Jurkat, Clone E6-1 (cell line): ENCODE measurements around the gene GREB1.
"Not testable (repeated sequence)": the region's sequence is repeated elsewhere in the genome, so short reads cannot be mapped to it uniquely, and the experiment has no call there.

ENCODE experiments used
- DNase-seq: peaks from one replicate; pipeline ENCODE4 v3.0.0-alpha.2; 2011; ENCODE audit warnings: low read depth, low spot score
- H3K4me3 ChIP-seq: 2 replicates; pipeline ENCODE4 v1.5.1; 2011; ENCODE audit warnings: mild to moderate bottlenecking, low read length, control low read depth, moderate library complexity

Gene GREB1

DNA sequence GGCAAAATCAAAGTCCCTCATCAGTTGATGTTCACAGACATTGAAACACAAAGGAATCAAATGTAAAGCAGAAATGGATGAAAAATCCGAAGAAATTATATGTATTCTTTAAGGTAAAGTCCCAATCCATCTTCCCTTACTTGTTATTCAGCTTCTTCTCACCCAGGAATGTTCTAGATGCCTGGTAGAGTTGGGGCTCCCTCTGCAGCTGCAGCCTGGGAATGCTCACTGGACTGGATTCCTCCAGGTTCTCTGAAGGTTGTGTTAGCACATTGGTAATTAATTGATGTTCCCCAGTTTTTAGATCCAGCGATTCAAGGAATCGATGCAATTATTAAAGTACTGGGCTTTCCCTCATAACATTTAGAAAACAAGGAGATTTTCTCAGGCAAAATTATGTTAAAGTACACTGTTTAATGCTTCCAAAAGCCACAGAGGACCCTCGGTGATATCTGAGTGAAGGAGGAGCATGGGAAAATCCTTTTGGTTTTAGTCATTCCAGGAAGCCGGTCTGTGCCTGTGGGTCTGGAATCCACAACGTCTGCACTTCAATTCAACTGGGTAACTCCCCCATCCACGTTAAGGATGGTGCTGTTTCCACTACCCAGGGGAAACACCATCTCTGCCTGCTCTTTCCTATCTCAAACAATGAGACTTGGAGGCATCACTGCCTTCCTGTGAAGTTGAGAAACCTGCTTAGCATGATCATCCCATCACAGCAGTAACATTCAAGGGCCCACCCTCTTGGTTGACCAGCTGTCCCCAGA is 114.2 kb downstream of the GREB1 start:
- no peak for DNase-seq
- no peak overlapping the region for H3K4me3 ChIP-seq

DNA sequence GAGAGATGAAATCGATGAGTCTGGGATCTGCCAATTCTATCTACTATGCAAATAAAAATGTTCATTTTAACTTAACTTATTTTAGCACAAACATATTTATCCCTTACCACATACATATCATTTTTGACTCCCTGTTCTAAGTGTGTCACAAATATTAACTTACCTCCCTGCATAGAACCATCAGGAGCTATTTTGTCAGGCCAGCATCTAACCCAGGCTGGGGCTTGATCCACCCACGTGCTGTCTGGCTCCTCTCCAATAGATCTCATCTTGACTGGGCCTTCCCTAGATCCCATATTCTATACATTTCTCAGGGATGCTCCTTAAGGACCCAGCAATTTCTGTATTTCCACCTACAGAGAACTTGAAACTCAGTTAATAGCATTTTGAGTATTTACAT is 115.2 kb downstream of the GREB1 start:
- no peak for DNase-seq
- no peak overlapping the region for H3K4me3 ChIP-seq

DNA sequence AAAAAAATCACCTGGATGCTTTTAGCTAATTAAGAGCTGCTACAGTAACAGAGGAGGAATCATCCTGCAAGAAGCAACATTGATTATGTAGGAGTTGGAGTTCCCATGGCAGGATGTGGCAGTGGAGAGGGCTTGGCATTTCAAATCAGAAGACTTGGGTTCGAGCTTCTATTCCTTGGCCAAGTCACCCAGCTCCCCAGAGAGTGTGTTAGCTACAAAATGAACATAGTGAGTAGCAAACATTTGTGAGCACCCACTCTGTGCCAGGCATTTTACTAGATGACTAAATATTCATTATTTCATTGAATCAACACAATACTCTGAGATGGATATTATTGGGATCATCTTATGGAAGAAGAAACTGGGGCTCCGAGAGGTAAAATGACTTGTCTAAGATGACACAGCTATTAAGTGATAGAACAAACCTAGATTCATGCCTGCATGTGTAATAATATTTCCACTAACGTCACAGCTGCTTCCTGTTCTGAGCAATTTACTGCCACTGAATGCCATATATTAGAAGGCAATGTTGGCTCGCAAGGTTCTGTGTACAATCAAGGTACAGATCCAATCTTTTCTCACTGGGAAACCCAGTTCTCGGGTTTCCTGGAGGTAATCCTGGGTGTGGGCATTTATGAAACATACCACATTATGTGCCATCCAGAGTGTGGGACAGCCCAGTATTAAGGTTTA is 118.2 kb downstream of the GREB1 start:
- DNase-seq = no peak
- H3K4me3 ChIP-seq = no peak overlapping the region

DNA sequence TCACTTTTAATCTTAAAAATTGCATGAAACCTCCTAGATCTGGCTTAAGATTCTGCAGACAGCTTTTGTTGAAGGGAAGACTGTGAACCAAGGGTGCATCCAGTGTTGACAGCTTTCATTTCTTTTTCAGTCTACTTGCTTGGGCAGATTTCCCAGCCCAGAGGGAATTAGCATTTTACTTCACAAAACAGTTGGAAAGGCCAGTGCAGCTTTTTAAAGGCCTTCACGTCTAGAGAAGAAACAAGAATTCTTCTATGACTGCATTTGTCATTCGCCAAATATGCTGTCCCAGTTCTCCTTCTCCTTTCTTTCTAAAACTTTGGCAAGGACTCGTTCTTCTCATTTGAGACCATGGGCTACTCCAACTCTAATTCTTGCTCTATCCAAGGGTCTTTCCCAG is 118.7 kb downstream of the GREB1 start:
- H3K4me3 ChIP-seq = no peak overlapping the region
- DNase-seq = no peak

DNA sequence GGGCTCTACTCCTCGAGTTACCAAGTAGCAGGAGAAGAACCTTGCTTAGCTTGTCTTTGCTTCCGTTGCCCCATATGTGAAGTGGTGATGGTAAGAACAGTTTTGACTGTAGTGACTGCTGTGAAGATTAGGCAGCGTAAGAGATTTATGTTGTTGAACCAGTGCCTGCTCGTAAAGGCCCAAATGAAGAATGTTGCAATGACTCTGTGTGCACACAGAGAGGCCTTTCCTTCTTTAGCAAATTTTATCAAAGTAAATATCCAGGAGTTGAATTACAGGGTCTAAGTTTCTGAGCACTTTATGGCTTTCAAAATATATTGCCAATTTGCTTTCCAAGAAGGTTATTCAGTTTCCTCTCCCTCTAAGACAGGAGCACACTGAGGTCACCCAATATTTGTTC is 121.7 kb downstream of the GREB1 start:
- no peak for DNase-seq
- no peak overlapping the region for H3K4me3 ChIP-seq

DNA sequence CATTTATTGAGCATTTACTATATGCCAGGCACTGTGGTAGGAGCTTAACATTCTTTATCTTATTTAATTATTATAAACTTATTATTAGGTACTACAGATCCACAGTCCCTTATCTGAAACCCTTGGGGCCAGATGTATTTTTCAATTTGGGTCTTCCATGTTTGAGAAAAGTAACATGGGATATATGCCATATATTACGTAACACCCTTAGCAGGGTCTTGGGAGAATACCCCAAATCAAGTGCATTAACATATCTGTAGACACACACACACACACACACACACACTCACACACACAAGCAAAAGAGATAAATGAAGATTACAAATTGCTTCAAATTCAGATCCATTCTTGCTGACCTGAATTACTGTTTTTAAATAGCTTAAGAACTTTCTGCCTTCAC is 122.4 kb downstream of the GREB1 start:
- no peak overlapping the region for H3K4me3 ChIP-seq
- no peak for DNase-seq

DNA sequence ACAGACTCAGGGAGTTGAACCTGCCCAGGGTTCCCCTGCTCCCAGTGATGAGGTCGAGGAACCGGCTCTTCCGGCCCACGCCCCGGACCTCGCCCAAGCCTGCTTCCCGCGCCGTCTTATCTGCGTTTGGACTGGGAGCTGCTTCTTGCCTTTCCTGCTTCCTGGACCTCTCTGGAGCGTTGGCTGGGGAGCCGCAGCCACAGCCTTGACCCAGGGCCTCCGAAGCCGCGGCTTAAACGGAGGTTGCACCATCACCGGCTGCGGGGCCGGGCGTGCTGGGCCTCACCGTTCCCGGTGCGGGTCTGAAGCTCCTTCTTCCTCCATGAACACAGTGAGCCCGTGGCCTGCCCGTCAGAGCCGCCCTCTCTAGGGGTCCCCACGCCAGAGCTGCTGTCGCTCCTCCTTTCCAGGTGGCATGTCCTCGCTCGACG is 122.8 kb downstream of the GREB1 start:
- no peak overlapping the region for H3K4me3 ChIP-seq
- no peak for DNase-seq

DNA sequence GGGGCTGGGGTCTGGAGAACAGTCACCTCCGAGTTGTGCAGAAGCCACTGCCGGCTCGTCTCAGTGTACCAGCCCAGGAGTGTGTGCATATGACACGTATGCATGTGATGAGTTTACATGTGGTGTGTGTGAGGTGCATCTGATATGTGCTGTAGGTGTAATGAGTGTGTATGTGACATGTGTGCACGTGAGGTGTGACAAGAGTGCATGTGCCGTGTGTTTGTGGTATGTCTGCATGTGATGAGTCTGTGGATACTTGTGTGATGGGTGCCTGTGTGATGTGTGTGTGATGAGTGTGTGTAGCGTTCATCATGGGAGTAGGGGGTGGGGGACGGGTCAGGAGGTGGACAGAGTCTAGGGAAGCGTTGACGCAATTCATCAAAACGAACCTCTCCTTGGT is 123.3 kb downstream of the GREB1 start:
- H3K4me3 ChIP-seq = no peak overlapping the region

DNA sequence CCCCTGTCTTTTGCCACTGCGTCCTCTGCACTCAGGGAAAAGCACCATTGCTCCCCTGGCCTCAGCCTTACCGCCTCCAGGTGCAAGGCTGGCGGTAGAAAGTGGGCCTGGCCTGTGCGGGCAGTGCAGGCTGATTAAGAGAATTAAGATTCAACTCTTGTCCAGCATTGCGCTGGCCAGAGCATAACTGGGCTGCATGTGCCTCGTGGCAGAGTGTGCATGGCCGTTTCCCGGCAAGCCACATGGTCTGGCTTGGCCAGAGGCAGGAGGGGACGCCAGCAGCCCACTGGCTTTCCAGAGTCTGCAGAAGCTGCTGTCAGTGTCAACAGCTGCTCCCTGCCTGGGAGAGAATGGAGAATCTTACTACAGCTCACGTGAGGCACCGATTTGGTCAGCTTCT is 123.8 kb downstream of the GREB1 start:
- DNase-seq = no peak
- H3K4me3 ChIP-seq = no peak overlapping the region

More for the DNA sequence above, 123.3 kb downstream of the GREB1 start:
- no peak for DNase-seq

DNA sequence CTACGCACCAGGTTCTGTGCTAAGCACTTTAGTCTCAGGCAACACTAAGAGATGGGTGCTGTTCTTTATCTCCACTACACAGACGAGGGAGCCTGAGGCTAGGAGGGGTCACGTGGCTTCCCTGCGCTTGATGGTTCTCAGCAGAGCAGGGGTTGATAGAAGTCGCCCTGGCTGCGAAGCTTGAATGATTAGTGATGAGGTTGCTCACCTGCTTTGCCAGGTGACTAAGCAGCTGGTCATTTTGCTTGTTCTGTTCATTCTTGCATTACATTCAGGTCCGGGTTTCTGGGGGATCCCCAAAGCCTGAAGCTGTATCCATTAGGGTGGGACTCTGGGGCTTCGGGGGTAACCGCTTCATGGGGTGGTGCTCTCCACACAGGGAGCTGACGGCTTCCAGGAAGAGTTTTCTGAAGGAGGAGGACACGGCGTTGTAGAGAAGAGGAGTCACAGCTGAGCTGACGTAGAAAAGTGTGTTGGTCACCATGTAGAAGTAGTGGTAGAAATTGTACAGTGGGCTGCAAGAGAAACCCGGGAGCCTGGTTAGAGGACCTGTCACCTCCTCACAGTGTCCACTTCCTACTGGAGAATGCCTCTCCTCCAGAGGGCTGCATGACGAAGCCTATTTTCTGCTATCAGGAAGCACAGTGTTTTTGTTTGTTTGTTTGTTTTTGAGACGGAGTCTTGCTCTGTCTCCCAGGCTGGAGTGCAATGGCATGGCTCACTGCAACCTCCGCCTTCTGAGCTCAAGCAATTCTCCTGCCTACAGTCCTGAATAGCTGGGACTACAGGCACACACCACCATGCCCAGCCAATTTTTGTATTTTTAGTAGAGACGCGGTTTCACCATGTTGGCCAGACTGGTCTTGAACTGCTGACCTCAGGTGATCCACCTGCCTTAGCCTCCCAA is 124.6 kb downstream of the GREB1 start:
- no peak overlapping the region for H3K4me3 ChIP-seq
- DNase-seq = no peak

DNA sequence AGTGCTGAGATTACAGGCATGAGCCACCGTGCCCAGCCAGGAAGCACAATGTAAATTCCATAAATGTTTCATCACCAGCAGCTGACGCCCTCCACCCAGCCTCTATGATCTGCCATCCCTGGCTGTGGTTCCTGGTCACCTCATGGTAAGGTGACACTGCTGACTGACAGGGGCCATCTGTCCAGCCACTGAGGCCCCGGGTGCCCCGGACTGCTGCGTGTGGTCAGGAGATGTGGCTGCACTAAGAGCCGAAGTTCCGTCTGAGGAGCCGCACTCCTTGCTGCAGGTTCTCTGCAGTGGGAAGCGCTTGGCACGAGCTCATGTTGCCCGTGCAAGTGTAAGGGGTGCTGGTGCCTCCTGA is 125.2 kb downstream of the GREB1 start:
- DNase-seq = no peak
- H3K4me3 ChIP-seq = no peak overlapping the region

DNA sequence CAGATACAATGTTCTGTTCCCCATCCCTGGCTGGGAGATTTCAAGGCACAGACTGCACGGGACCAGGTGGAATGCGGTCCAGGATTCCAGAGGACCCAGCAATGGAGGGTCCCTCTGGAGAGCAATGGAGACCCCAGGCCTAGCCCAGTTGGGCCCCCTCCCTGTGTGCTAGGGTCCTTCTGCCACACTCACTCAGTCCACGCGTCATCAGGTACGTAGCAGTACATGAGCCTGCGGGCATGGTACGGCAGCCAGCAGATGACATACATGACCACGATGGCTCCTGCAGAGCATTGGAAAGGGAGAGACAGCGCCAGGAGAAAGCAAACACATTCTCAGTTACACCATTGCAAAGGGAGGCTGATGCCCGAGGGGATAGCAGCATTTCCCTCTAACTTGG is 126.0 kb downstream of the GREB1 start:
- DNase-seq = no peak
- H3K4me3 ChIP-seq = no peak overlapping the region

DNA sequence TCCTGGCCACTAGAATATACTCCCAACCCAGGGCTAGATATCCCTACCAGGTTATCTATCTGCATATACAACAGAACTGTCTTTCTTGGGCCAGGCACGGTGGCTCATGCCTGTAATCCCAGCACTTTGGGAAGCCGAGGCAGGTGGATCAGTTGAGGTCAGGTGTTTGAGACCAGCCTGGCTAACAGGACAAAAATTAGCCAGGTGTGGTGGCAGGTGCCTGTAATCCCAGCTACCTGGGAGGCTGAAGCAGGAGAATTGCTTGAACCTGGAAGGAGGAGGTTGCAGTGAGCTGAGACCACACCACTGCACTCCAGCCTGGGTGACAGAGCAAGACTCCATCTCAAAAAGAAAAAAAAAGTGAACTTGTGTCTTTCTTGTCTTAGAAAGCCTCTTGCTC is 126.6 kb downstream of the GREB1 start:
- DNase-seq, H3K4me3 ChIP-seq: not testable (repeated sequence)

DNA sequence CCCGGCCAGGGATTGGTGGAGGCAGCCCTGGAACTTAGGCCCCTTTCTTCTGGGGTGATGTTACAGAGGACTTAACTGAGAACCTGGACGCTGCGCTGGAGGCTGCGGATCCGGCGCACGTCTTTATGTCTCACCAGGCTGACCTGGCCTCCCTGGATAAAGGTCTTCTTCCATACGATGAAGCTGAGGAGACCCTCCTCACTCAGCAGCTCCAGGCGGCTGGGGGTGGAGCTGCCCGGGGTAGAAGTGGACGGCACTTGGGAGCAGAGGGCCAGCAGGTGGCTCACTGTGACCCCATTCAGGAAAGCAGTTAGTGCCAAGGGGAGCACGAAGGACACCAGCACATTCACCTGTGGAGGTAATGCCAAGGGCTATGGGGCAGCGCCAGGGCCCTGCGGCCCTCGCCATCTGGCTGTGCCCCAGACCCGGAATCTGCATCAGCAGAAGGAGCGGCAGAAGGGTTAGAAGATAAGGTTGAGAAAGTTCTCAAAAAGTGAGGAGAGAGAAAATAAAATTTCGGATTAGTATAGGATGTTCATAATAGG is 128.1 kb downstream of the GREB1 start:
- DNase-seq = no peak
- no peak overlapping the region for H3K4me3 ChIP-seq

DNA sequence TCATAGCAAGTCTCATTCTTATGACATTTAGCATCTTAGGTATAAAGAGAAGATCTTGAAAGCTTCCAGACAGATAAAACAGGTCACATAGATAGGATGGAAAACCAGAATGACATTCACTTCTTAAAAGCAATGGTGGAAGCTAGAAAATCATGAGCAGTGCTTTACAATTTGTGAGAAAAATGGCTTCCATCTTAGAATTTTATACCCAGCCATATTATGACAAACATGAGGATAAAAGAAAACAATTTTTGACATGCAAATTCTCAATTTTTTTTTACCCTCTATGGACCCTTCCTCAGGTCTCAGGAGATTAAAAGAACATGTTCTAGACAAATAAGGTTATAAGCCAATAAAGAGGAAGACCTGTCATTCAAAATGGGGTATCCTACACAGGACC is 129.0 kb downstream of the GREB1 start:
- DNase-seq = no peak
- no peak overlapping the region for H3K4me3 ChIP-seq

DNA sequence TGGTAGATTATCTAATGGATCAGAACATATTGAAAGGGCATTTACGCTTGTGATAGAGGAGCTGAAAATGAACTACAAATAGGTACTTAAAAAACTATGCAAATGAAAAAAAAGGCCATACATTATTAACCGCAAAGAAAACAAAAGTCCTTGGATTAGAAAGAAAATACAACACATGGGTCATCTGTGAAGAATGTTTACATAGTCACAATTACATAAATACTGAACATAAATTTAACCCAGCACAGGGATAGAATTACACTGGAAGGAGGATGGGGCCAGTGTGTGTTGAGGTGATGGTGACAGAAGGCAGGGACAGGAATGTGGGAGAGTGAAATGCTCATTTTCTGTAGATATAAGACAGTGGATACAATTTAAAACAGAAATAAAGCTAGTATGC is 129.6 kb downstream of the GREB1 start:
- DNase-seq = no peak

DNA sequence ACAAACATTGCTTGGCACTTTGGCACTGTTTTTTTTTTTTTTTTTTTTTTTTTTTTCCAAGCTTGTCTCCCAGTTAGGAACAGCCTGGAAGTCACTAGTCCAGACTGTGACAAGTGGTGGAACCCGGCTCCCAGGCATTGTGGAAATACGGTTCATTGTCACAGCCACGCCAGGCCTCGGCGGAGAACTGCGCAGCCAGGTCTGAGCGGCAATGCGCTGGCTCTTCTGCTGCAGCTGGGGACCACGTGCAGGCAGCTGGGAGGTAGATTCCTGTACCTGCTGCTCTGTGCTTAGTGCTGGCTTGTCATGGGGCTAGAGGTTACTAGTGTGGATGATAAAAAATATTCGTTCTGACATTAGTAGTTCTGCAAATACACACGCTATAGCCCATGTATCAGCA is 131.2 kb downstream of the GREB1 start:
- DNase-seq = no peak
- no peak overlapping the region for H3K4me3 ChIP-seq

More for the DNA sequence above, 129.6 kb downstream of the GREB1 start:
- no peak overlapping the region for H3K4me3 ChIP-seq

DNA sequence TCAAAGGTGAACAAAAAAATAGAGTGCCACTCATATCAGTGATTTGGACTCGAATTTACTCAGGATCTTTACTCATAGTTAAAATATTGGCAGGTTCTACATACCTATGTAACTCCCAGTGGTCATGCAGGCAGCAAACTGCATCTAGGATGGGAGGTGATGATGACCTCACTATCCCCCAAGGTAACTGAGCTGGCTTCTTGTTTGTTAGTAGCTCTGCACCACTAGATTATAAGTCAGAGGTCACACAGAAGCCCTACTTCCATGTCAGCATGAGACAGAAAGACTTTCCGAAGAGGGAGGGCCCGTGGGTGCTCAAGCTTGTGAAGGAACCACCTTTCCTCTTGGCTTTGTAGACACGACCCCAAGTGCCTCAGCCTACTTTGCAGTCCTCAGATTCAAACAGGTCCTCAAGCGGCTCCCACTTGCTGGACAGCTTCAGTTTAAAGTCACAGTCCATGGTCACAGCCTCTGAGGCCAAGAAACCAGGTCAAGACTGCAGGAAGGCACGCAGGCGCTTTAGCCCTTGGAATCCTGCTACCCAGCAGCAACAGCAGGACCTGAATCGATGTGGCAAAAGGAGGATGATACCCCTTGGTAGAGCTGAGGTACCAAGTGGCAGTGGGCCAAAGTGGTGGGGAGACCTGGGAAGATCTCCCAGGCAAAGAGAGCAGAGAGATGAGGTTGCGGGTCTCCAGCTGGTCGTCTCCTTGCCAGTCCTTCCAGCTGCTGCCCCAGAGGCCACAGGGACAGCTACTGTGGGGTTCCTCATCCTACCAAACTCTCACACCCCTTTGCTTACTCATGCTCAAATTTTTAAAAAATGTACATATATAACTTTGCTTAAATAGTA is 131.9 kb downstream of the GREB1 start:
- no peak for DNase-seq
- no peak overlapping the region for H3K4me3 ChIP-seq

DNA sequence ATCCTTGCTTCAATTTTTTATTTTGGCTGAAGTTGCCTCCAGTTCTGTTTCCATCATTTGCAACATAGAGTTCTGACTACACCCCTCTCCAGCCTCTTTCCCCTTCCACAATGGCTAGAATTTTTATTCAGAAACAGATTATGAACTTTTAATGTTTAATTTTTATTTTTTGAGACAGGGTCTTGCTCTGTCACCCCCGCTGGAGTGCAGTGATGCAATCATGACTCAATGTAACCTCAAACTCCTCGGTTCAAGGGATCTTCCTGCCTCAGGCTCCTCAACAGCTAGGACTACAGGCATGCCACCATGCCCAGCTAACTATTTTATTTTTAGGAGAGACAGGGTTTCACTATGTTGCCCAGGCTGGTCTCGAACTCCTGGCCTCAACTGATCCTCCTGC is 133.3 kb downstream of the GREB1 start:
- no peak for DNase-seq

More for the DNA sequence above, 133.3 kb downstream of the GREB1 start:
- H3K4me3 ChIP-seq = no peak overlapping the region
